ENCODE results near the gene TBC1D22A. TPM values are rescaled to one million over a fixed set of nuclear protein-coding genes. Genes with fewer than 3 reads are reported as not detected.
"Not testable (repeated sequence)": the region's sequence is repeated elsewhere in the genome, so short reads cannot be mapped to it uniquely, and the experiment has no call there.

Gene TBC1D22A
- total RNA-seq, 6 experiments from 2014 or later: 10.9 to 18.1 (median 14.0) TPM

GRCh38 chr22:46815559-46815895 lies 53.1 kb downstream of the TBC1D22A start:
- Histone ChIP-seq H3K27ac (peak overlapping the region; percentile 75 to 91 (median 91)), H3K4me1 (peaks cover 0 to 32% (median 14%) of the 10 kb centered on the region in 4 donors), H3K4me3 (peak overlapping the region in 2 of 3 donors; percentile 14 to 15), H3K36me3 (no peaks in the 10 kb centered on the region), H3K27me3 (no peaks in the 10 kb centered on the region), H3K9me3 (no peaks in the 10 kb centered on the region)
- DNase-seq (no peak), ATAC-seq (peak; percentile 12 to 44 (median 16))
- intact Hi-C loops (cut with DNase I): loop anchor here in 1 of 2 donors (10.0 kb wide), 1 partner anchor 119 kb away; no protein-coding TSS in a partner anchor
- TF ChIP-seq, protein P1, sequence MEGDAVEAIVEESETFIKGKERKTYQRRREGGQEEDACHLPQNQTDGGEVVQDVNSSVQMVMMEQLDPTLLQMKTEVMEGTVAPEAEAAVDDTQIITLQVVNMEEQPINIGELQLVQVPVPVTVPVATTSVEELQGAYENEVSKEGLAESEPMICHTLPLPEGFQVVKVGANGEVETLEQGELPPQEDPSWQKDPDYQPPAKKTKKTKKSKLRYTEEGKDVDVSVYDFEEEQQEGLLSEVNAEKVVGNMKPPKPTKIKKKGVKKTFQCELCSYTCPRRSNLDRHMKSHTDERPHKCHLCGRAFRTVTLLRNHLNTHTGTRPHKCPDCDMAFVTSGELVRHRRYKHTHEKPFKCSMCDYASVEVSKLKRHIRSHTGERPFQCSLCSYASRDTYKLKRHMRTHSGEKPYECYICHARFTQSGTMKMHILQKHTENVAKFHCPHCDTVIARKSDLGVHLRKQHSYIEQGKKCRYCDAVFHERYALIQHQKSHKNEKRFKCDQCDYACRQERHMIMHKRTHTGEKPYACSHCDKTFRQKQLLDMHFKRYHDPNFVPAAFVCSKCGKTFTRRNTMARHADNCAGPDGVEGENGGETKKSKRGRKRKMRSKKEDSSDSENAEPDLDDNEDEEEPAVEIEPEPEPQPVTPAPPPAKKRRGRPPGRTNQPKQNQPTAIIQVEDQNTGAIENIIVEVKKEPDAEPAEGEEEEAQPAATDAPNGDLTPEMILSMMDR (IDR thresholded peaks at IDR 0.05): no peak
- TF ChIP-seq POLR2A (IDR thresholded peaks at IDR 0.05): no peak
- WGBS (ENCODE audit: insufficient coverage, low coverage, low lambda C conversion rate, missing lambda C conversion rate): 24% methylated on average over 5 of the region's 5 CpGs

- peak overlapping the region in 2 of 3 donors; percentile 14 to 15 for H3K4me3 ChIP-seq
- no peaks in the 10 kb centered on the region for H3K27me3 ChIP-seq
- peaks cover 0 to 32% (median 14%) of the 10 kb centered on the region in 4 donors for H3K4me1 ChIP-seq
- intact Hi-C loops (cut with DNase I): loop anchor here in 1 of 2 donors (10.0 kb wide), 1 partner anchor 119 kb away; no protein-coding TSS in a partner anchor
- peak; percentile 70 to 92 (median 84) for DNase-seq
- H3K9me3 ChIP-seq: no peaks in the 10 kb centered on the region
- ATAC-seq: peak; percentile 69 to 84 (median 80)
- no peaks in the 10 kb centered on the region for H3K36me3 ChIP-seq
- TF ChIP-seq POLR2A (IDR thresholded peaks at IDR 0.05): peak; percentile 24
- TF ChIP-seq, protein P1 (IDR thresholded peaks at IDR 0.05): peak in 1 of 4 donors; percentile 7
- H3K27ac ChIP-seq: peak overlapping the region; percentile 75 to 91 (median 91)
- WGBS (ENCODE audit: insufficient coverage, low coverage, low lambda C conversion rate, missing lambda C conversion rate): 18% methylated on average over 5 of the region's 15 CpGs
These were observed 53.7 kb downstream of the TBC1D22A start for GRCh38 chr22:46815896-46816731.

DNA sequence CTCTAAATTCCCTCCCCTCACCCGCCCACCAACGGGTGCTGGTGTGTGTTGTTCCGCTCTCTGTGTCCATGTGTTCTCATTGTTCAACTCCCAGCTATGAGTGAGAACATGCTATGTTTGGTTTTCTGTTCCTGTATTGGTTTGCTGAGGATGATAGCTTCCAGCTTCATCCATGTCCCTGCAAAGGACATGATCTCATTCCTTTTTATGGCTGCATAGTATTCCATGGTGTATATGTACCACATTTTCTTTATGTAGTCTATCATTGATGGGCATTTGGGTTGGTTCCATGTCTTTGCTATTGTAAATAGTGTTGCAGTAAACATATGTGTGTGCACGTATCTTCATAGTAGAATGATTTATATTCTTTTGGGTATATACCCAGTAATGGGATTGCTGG lies 54.9 kb downstream of the TBC1D22A start:
- not testable (repeated sequence) for H3K27ac ChIP-seq, H3K9me3 ChIP-seq, H3K27me3 ChIP-seq, H3K36me3 ChIP-seq, ATAC-seq, H3K4me3 ChIP-seq, DNase-seq
- WGBS (ENCODE audit: insufficient coverage, low coverage, low lambda C conversion rate, missing lambda C conversion rate): 32% methylated on average over 4 of the region's 4 CpGs
- intact Hi-C loops (cut with DNase I): loop anchor here in 1 of 2 donors (10.0 kb wide), 1 partner anchor 117 kb away; no protein-coding TSS in a partner anchor
- peaks cover 0 to 32% (median 14%) of the 10 kb centered on the region in 4 donors for H3K4me1 ChIP-seq

DNA sequence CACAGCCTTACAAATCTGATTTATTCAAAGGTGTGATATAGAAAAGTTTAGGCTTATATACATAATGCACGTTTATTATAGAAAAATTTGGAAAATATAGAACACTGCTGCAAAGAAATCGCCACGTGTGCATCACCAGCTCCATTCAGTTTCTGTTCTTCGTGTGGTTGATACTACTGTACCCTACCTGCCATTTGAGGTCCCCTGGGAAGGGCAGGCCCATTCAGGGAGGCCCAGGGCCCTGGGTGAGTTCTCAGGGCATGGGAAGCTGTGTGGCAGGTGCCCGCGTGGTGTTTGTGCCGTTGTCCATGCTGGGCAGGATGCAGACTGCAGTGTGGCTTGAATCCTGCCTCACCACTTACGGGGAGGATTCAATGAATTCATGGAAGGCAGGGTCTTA lies 60.8 kb downstream of the TBC1D22A start:
- no peaks in the 10 kb centered on the region for H3K9me3 ChIP-seq
- DNase-seq: no peak
- intact Hi-C loops (cut with DNase I): no loop called here
- H3K36me3 ChIP-seq: no peaks in the 10 kb centered on the region
- H3K27me3 ChIP-seq: no peaks in the 10 kb centered on the region
- 83% methylated on average over 6 of the region's 8 CpGs for WGBS (ENCODE audit: insufficient coverage, low coverage, low lambda C conversion rate, missing lambda C conversion rate)
- H3K4me3 ChIP-seq: no peak overlapping the region
- no peaks in the 10 kb centered on the region for H3K4me1 ChIP-seq
- ATAC-seq: no peak
- no peak for TF ChIP-seq POLR2A (IDR thresholded peaks at IDR 0.05)
- TF ChIP-seq, protein P1 (IDR thresholded peaks at IDR 0.05): no peak
- no peak overlapping the region for H3K27ac ChIP-seq

DNA sequence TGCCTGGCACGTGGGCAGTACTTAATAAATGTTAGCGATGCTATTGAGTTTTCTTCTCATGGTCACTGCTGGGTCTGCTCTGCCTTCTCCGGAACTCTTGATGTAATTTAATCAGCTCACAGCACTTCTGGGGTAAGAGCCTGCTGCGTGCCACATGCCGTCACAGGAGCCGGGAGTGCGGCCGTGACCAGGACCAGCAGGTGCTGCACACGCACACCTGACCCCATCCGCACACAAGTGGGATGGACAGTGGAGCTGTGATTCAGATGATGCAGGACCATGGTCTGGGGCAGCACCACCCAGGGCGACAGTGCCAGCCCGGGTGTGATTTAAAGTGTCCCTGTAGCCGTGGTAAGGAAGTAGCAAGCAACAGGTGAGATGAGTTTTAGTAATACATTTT lies 61.2 kb downstream of the TBC1D22A start:
- ATAC-seq (no peak), DNase-seq (no peak)
- Histone ChIP-seq H3K27me3 (no peaks in the 10 kb centered on the region), H3K27ac (no peak overlapping the region), H3K4me1 (no peaks in the 10 kb centered on the region), H3K4me3 (no peak overlapping the region), H3K36me3 (no peaks in the 10 kb centered on the region), H3K9me3 (no peaks in the 10 kb centered on the region)
- no peak for TF ChIP-seq POLR2A (IDR thresholded peaks at IDR 0.05)
- TF ChIP-seq, protein P1 (IDR thresholded peaks at IDR 0.05): no peak
- intact Hi-C loops (cut with DNase I): no loop called here
- WGBS (ENCODE audit: insufficient coverage, low coverage, low lambda C conversion rate, missing lambda C conversion rate): 99% methylated on average over 13 of the region's 13 CpGs

All from right lobe of liver (tissue), 6 donors.